HG03442 (cell line): ENCODE measurements around the gene TASOR2.

Experiments
- ATAC-seq: cut with Tn5 transposase; IDR thresholded peaks from one replicate; pipeline ENCODE4 v1.9.1; 2021; ENCODE audit warnings: mild to moderate bottlenecking, moderate library complexity; ENCODE audit not compliant: unreplicated experiment

TASOR2 gene

DNA sequence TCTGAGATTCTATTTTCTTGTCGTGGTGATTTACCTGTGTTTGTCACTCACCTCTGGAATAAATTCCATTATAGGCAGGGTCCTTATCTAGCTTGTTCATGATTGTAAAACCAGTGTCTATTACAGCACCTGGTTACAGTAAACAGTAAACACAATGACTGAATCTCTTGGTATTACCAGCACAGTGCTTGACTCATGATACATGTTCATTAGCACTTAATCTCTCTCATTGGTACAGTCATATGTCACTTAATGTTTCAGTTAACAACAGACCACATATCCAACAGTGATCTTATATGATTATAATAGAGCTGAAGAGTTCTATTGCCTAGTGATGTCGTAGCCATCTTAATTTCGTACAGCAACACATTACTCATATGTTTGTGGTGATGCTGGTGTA lies 1.6 kb upstream of the TASOR2 start:
- ATAC-seq, result no peak

DNA sequence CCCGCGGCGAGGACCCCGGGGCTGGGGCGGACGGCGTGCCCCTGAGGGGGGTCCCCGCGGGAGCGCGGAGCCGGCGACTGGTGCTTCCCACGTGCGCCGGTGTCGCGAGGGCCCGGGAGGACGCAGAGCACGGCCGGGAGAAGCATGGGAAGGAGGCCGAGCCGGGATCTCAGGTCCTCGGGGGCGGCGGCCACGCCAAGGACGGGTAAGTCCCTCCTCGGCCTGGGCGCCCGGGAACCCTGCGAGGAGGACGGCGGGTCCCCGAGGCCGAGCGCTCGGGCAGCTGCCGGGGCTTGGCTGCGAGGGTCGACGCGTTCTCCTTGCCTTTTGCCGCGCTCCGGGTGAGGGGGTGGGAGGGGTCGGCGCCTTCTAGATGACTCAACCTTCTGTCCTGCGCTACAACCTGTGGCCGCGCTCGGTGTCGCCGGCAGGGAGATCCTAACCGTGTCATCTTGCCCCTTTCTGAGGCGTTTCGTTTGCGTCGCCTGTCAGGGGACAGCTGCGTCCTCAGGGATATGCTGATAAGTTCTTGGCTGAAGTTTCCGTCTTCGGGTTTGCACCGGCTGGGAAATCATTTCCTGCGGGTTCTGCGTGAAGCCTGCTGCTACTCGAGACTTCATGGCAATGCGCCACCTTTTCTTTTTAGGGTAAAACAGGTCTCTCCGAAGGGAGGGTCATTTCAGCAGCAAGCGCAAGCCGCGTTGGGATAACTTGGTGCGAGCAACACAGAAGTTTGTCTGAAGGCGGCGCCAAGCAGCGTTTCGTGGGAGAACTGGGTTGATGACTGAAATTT lies 529 bp downstream of the TASOR2 start:
- peak; percentile 51 for ATAC-seq

DNA sequence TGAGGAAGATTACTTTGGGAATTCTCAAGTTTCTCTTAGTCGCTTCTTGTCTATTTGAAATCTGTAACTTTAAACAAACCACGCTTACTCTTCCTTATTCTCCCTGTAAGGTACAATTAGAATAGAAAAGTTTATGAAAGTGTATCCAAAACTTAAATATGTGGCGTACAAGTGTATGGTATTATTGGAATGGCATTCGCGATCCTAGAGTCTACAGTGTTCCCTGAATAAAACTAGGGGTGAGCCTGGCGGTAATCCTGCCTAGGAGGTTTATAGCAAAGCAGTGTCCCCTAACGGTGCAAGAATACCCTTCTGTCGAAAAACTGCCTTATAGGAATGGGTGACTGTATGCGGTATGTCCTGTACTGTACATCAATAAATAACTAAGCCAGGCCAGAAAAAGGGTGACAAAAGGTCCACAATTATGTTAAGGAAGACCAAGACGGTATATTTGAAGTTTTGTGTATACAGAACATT lies 1.2 kb downstream of the TASOR2 start:
- no peak for ATAC-seq

DNA sequence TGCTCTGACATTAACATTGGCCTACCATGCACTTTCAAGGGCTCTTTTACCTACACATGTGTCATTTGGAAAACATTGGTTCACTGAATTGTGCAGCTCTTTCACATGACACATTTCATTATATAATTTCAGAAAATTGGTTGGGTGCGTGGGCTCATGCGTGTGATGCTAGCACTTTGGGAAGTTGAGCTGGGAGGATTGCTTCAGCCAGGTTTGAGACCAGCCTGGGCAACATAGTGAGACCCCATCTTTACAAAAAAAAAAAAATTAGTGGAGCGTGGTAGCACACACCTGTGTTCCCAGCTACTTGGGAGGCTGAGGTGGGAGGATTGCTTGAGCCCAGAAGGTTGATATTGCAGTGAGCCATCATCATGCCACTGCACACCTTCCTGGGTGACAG lies 3.9 kb downstream of the TASOR2 start:
- ATAC-seq, result no peak

DNA sequence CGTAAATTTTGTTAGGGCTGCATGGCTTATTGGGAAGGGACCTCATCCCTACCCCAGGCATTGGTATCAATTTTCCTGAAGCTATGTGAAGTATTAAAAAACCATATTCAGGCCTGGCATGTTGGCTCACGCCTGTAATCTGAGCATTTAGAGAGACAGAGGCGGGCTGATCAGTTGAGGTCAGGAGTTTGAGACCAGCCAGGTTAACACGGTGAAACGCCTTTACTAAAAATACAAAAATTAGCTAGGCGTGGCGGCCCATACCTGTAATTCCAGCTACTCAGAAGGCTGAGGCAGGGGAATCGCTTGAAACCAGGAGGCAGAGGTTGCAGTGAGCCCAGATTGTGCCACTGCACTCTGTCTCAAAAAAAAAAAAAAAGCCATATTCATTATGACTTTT lies 7.1 kb downstream of the TASOR2 start:
- ATAC-seq, result no peak

DNA sequence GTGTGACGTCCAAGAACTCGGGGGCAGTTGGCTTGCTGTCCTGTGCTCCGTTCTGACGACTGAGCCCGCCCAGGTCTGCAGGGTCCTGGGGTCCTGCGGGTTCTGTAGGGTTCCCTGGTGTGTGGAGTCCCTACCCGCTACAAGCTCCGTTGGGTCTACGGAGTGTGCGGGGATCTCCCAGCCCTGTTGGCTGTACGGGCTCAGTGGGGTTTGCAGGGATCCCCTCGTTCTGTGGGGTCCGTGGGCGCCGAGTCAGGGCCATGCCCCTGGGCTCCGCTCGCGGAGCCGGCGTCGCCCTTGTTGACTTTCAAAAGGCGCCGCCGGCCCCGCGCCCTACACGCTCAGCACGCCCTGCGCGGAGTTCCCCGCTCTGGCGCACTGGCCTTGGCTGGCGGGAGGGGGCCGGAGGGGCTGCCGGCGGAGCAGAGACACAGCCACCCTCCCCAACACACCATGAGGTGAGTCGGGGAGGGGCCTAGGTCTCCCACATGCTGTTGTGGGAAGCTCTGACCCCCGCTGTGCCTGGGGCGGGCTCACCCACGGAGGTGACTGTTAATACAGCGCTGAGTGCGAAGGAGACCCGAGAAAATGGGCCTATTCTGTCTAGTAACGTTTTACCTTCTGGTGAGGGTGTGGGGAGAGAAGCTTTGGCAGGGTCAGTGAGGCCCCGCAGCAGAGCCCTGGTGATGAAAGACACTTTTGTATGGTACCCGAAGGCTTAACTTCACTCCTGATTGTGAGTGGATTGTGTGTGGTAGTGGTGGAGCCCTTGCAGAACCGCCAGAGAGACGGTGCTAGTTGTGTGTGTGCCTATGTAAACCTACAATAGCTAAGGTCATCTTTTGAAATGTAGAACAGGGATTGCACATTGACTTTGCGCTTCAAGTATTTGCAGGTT lies 8.1 kb downstream of the TASOR2 start:
- peak; percentile 82 for ATAC-seq

DNA sequence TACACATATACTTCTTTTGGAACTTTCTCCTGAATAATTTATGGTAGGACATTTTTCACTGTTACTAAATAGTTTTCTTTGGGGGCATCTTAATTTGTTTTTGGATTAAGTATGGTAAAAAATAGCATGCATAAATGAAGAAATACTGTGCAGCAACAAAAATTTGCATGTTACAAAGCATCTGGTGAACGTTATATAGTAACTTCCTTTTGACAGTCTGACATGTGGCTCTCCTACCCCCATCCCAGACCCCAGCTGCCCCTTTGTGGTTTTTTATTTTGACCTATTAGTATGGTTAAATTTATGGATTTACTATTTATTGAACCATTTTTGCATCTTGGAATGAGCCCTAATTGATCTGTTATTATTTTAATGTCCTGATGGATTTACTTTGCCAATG lies 9.9 kb downstream of the TASOR2 start:
- ATAC-seq, result no peak

DNA sequence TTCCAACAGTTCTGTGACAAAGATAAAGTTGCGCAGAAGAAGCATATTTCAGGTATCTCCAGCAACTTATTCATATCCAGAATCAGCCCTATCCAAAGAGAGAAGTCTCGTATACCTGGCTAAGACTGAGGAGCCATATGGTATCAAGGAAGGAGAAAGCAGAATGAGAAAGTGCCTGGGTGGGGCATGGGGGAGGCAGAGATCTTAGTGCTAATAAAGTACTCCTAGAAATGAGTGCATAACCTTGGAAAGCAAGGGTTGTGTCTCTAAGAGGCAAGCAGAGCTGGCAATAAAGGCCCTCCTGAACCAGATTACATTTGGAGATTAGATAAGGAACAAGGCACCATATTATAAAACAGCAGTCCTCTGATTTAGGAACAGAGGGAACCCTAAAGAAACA lies 12.7 kb downstream of the TASOR2 start:
- no peak for ATAC-seq

DNA sequence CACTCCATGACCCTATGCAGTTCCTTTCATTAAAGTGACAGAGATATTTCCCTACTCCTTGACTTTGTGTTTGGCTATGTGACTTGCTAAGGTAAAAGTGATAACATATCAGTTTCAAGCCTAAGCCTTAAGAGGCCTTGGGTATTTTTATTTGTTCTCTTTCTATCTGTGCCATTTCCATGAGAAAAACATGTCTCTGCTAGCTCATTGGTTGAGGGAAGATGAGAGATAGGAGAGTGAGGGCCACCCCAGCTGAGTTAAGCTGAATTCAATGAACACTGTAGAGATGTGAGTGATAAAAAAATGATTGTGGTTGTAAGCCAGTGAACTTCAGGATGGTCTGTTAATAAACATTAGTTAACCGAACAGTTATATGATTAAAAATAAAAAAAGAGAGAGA lies 13.4 kb downstream of the TASOR2 start:
- ATAC-seq, result no peak

DNA sequence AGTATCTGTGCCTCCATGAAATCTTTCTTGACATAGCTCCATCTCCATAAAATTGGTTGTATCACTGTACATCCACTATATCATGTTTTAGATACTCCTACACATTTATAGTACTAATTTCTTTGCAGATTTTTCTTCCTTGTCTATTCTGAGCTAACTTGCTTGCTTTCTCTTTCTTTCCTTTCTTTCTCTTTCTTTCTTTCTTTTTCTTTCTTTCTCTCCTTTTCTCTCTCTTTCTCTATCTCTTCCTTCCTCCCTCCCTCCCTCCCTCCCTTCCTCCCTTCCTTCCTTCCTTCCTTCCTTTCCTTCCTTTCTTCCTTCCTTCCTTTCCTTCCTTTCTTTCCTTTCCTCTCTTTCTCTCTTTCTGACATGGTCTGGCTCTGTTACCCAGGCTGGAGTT lies 23.7 kb downstream of the TASOR2 start:
- ATAC-seq, result no peak

DNA sequence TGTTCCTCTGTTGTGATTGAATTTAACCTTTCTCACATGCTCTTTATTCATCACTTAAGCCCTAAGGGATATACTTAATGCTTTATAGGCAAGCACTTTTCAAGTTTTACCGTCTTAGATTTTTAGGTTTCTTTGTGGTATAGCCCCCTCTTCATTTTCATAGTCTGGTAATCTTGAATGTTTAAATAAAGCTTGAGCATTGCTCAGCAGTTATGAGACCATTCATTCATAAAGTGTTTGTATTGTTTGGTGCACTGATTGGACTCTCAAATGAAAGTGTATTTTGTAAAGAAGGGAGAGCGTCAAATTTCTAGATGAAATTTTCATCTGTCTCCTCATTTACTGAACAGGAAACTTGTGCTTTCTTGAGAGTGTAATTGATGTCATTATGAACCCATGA lies 25.2 kb downstream of the TASOR2 start:
- ATAC-seq, result no peak

DNA sequence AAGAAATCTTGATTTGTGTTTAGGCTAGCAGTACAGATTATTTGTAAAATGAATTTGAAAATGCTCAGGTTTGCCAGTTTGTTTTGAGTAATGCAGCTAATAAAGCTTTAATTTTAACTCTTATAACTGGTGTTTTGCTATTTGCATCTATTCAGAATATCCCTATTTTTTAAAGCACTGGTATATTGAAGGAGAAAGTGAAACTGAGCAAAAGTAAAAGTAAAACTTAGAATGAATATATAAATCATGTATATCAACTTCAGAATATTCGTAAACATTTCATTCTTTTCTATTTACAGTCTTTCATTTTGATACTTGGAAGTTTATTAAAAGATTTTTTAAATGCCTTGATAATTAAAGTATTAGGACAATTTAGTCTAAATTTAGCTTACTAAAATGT lies 26.2 kb downstream of the TASOR2 start:
- no peak for ATAC-seq

DNA sequence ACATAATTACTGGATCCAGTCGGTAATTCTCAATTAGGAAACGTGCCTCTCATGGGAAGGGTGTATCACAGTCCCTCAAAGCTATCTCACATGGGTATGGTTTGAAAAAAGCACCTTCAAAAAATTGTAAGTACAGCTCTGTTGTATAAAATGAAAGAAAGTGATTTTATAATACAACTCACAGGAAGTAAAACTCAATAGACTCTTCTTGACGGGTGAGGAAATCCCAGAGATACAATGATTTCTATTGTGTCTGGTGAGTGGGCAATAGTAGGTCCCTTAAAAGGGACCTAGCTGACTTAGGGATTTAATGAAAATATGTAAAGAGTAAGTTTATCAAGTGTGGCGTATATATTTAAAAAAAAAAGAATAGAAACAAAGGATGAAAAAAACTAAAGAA lies 27.0 kb downstream of the TASOR2 start:
- ATAC-seq, result no peak

DNA sequence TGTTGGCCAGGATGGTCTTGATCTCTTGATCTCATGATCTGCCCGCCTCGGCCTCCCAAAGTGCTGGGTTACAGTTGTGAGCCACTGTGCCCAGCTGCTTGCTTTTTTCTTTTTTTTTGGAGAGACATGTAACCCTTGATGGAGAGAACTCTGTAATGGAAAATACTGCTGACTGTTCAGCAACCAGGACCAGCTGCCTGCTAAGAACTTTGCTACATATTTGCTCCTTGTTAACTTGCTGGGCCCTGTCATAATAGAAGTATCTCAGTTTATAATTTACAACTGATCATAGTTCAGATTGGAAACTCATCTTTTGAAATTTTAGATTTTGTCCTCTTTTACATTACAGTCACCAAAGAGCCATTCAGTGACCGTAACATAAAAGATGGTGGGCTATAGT lies 34.9 kb downstream of the TASOR2 start:
- no peak for ATAC-seq

DNA sequence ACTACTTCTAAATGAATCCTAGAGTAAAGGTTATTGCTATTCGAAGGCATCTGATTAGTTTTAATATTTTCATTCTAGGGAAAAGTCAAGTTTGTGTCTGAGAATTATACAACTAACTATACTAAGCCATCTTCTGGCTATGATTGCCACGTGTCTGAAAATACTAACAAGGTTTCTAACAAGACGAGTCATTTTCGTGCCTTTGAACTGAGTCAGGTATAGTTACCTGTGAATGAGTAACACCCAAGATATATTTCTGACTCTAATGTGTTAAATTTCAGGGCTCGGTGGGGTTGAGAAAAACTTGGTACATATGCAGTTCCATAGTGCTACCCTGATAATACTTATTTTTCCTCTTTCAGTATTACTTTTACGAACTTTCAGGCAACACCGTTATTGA lies 35.5 kb downstream of the TASOR2 start:
- ATAC-seq, result no peak

DNA sequence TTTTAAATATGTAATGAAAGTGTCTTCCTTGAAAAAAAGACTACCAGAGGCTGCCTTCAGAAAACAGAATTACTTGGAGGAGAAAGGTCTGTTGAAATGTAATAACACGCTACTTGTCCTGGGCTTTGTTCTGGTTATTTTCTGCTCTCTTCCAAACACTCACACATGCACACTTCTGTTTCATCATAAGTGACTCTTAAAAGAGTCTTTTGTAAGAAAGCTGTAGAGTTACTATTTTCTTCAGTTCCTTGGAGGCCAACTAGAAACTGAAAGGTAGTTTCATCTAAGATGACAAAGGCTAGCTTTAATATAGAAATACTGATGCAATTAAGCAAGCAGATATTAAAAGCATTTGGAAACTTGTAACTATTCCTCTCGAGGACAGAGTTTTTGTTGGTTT lies 39.1 kb downstream of the TASOR2 start:
- no peak for ATAC-seq

DNA sequence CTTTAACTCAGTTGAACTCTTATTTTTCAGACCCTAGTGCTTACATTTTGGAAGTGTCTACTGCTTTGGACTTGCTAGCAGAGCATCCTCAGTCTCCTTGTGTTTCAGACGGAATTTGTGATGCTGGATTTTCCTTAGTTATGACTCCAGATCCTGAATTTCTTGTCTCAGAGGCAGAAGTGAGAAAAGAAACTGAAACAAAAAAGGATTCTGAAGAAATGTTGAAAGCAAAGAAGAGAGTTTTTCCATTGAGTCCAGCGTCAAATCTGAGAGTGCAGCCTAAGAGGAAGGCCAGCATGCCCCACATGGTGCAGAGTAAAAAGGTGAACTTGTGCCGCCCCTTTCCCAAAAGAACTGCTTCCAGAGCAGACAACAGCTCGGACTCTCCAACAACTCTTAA lies 46.1 kb downstream of the TASOR2 start:
- ATAC-seq, result no peak

DNA sequence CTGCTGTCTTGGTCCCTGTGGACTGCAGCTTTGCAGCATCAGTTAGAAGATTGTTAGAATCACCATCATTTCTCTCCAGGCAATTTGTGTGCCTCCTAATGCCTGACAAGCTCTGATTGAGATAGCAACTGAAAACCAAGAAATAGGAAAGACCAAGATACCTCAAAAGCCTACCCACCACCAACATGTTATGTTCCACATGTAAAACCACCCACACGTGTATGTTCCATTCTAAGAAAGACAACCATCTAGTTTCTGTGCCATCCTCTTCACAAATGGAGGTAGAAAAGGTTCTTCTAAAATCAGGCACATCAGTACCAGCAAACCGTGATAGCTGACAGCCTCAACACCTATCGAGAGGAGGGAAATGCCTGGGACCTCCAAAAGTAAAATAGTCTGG lies 46.9 kb downstream of the TASOR2 start:
- ATAC-seq, result no peak

DNA sequence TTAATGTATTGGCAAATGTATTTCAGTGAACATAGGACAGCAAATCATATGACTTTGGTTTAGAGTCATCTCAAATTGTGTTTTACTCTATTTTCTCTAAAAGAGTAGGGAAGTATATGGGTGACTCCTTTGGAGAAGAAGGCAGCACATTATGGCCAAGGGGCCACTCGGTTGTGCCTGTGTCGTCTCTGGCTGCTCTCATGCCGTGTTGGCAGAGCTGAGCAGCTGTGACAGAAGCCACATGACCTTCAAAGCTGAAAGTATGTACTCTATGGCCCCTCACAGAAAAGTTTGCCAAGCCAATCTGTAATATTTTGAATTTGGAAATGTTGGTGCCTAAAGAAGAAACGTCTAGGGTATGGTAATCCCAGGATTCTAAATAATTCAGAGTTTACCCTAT lies 47.5 kb downstream of the TASOR2 start:
- no peak for ATAC-seq
